ENCODE results near the gene E2F3. TPM values are rescaled to one million over a fixed set of nuclear protein-coding genes. Genes with fewer than 3 reads are reported as not detected.
A peak's percentile ranks its signal among the peaks of the same experiment; 100 is the strongest.

E2F3 gene
- polyA plus RNA-seq, 1 donor = 17.9 TPM

DNA sequence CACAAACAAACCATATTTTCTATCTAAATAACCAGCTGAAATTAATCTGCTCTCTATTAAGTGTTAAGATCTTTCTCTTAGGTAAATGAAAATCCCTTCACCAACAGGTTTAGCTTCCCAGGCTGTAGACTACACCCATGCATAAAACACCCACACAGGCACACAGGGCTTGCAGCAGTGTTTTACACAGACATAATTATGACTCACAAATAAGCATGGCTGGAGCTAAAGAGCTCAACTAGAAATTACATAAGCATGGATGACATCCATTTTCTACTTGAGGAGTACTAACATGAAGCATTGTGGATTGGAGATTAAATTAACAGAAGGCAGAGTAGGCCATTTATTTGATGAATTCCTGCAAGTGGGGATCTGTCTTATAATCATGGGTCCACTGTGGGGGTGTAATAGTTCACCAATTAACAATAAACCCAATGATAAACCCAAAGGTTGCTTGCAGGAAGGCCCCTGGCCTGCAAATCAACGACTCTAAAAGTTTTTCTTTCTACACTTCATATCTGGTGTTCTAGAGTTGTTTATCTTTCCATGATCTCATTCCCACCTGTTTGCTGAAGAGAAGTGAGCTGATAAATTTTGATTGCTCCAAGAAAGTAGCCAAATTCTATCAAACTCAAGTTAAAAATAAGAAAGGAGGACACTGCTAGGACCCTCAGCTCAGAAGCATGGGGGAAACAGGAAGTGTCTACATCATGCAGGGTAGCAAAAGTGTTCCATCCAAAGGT lies 33.8 kb upstream of the E2F3 start:
- WGBS (ENCODE audit: insufficient coverage, low lambda C conversion rate) = no CpG with 5 or more reads among the region's 1 CpG
- Histone ChIP-seq H3K9me3 (ENCODE audit: control insufficient read depth, low read depth, low read length) (no peaks in the 10 kb centered on the region), H3K36me3 (ENCODE audit: control insufficient read depth, insufficient read depth, low read length) (no peaks in the 10 kb centered on the region), H3K27me3 (ENCODE audit: control insufficient read depth, insufficient read depth, low read length) (no peaks in the 10 kb centered on the region), H3K27ac (ENCODE audit: low read length) (peak overlapping the region; percentile 88), H3K4me1 (ENCODE audit: control insufficient read depth, insufficient read depth, low read length) (peaks cover 30% of the 10 kb centered on the region), H3K4me3 (ENCODE audit: low read length) (no peak overlapping the region)
- DNase-seq = peak; percentile 16 to 63

DNA sequence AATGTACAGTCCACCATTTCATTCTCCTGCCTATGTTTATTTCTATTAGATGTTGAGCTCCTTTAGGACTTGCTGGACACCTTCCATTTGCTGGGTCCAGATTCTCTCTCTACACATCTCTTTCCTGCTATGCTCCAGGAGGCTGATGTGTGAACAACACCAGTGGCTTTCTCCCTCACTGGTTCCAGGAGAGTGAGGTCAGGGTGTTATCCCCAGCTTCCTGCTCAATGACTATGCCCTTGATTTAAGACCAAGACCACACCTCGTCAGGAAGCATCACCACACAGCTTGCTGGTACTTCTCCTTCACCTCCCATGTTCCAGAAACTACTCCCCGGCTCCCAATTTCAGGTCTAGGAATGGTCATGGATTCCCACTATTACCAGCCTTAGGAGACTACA lies 31.3 kb upstream of the E2F3 start:
- Histone ChIP-seq H3K27ac (ENCODE audit: low read length) (no peak overlapping the region), H3K4me1 (ENCODE audit: control insufficient read depth, insufficient read depth, low read length) (peaks cover 24% of the 10 kb centered on the region), H3K9me3 (ENCODE audit: control insufficient read depth, low read depth, low read length) (no peaks in the 10 kb centered on the region), H3K36me3 (ENCODE audit: control insufficient read depth, insufficient read depth, low read length) (no peaks in the 10 kb centered on the region), H3K4me3 (ENCODE audit: low read length) (no peak overlapping the region), H3K27me3 (ENCODE audit: control insufficient read depth, insufficient read depth, low read length) (no peaks in the 10 kb centered on the region)
- DNase-seq = no peak
- 80% methylated on average over 1 of the region's 2 CpGs for WGBS (ENCODE audit: insufficient coverage, low lambda C conversion rate)

GRCh38 chr6:20370801-20371200 lies 30.9 kb upstream of the E2F3 start:
- Histone ChIP-seq H3K9me3 (ENCODE audit: control insufficient read depth, low read depth, low read length) (no peaks in the 10 kb centered on the region), H3K36me3 (ENCODE audit: control insufficient read depth, insufficient read depth, low read length) (no peaks in the 10 kb centered on the region), H3K27ac (ENCODE audit: low read length) (no peak overlapping the region), H3K4me1 (ENCODE audit: control insufficient read depth, insufficient read depth, low read length) (peaks cover 24% of the 10 kb centered on the region), H3K27me3 (ENCODE audit: control insufficient read depth, insufficient read depth, low read length) (no peaks in the 10 kb centered on the region), H3K4me3 (ENCODE audit: low read length) (no peak overlapping the region)
- DNase-seq = no peak
- no CpG with 5 or more reads among the region's 4 CpGs for WGBS (ENCODE audit: insufficient coverage, low lambda C conversion rate)

GRCh38 chr6:20375436-20375835 lies 26.2 kb upstream of the E2F3 start:
- Histone ChIP-seq H3K9me3 (ENCODE audit: control insufficient read depth, low read depth, low read length) (no peaks in the 10 kb centered on the region), H3K27me3 (ENCODE audit: control insufficient read depth, insufficient read depth, low read length) (no peaks in the 10 kb centered on the region), H3K36me3 (ENCODE audit: control insufficient read depth, insufficient read depth, low read length) (no peaks in the 10 kb centered on the region), H3K4me3 (ENCODE audit: low read length) (no peak overlapping the region), H3K4me1 (ENCODE audit: control insufficient read depth, insufficient read depth, low read length) (peaks cover 9% of the 10 kb centered on the region), H3K27ac (ENCODE audit: low read length) (no peak overlapping the region)
- no CpG with 5 or more reads among the region's 3 CpGs for WGBS (ENCODE audit: insufficient coverage, low lambda C conversion rate)
- DNase-seq = no peak

DNA sequence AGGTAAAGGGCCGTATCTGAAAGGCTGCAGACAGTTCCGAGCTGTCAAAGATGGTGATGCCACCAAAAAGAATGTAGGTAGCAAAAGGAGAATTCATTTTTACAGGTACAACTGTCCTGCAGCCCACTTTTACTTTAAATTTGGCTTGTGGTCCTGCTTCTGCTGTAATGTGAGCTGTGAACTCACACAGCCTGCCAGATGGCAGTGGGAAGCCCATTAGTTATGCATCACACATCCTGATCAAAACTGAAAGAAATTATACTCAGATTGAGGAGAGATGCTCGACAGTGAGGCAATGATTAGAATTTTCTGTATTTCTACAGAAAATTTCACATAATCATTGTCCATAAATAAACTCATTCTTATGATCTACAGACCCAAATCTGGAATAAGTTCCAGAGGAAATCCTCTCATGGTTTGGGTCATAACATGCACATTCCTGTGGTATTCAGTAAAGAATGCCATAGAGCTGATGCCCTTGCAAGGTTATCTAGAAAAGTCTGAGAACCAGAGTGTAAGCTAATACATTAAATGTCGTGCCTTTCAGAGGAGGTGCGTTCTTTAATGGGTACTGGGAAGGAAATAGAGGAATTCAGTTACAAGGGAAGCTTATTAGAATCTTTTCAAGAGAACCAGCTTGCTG lies 23.9 kb upstream of the E2F3 start:
- WGBS (ENCODE audit: insufficient coverage, low lambda C conversion rate) = 35% methylated on average over 2 of the region's 5 CpGs
- H3K27ac ChIP-seq (ENCODE audit: low read length) = peak overlapping the region; percentile 47
- H3K4me1 ChIP-seq (ENCODE audit: control insufficient read depth, insufficient read depth, low read length) = peaks cover 9% of the 10 kb centered on the region
- DNase-seq = no peak
- H3K27me3 ChIP-seq (ENCODE audit: control insufficient read depth, insufficient read depth, low read length) = no peaks in the 10 kb centered on the region
- no peak overlapping the region for H3K4me3 ChIP-seq (ENCODE audit: low read length)
- H3K36me3 ChIP-seq (ENCODE audit: control insufficient read depth, insufficient read depth, low read length) = no peaks in the 10 kb centered on the region
- no peaks in the 10 kb centered on the region for H3K9me3 ChIP-seq (ENCODE audit: control insufficient read depth, low read depth, low read length)

DNA sequence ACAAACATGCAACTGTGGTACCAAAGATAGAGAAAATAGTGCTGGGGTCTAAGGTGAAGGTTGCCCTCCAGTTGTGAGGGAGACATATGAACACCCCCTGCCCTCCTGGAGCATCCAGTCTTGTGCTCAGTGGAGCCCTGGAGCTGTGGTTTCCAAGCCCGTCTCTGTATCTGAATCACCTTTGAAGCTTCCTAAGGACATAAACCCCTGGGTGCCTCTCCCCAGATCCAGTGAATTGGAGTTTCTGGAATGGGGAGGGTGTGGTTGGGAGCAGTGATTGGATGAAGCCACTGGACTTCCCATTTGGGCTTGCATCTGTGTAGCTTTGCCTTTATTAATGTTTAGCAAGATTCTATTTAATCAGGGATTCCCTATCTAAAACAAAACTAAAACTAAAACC lies 22.4 kb upstream of the E2F3 start:
- Histone ChIP-seq H3K9me3 (ENCODE audit: control insufficient read depth, low read depth, low read length) (no peaks in the 10 kb centered on the region), H3K4me1 (ENCODE audit: control insufficient read depth, insufficient read depth, low read length) (peaks cover 9% of the 10 kb centered on the region), H3K27ac (ENCODE audit: low read length) (peak overlapping the region; percentile 47), H3K36me3 (ENCODE audit: control insufficient read depth, insufficient read depth, low read length) (no peaks in the 10 kb centered on the region), H3K27me3 (ENCODE audit: control insufficient read depth, insufficient read depth, low read length) (no peaks in the 10 kb centered on the region), H3K4me3 (ENCODE audit: low read length) (no peak overlapping the region)
- WGBS (ENCODE audit: insufficient coverage, low lambda C conversion rate) = no CpG with 5 or more reads among the region's 1 CpG
- DNase-seq = peak in 1 of 2 donors; percentile 17

GRCh38 chr6:20386218-20386617 lies 15.5 kb upstream of the E2F3 start:
- Histone ChIP-seq H3K36me3 (ENCODE audit: control insufficient read depth, insufficient read depth, low read length) (no peaks in the 10 kb centered on the region), H3K4me3 (ENCODE audit: low read length) (no peak overlapping the region), H3K9me3 (ENCODE audit: control insufficient read depth, low read depth, low read length) (no peaks in the 10 kb centered on the region), H3K27me3 (ENCODE audit: control insufficient read depth, insufficient read depth, low read length) (no peaks in the 10 kb centered on the region), H3K4me1 (ENCODE audit: control insufficient read depth, insufficient read depth, low read length) (no peaks in the 10 kb centered on the region), H3K27ac (ENCODE audit: low read length) (no peak overlapping the region)
- DNase-seq = no peak
- no CpG with 5 or more reads among the region's 1 CpG for WGBS (ENCODE audit: insufficient coverage, low lambda C conversion rate)

- no peaks in the 10 kb centered on the region for H3K4me1 ChIP-seq (ENCODE audit: control insufficient read depth, insufficient read depth, low read length)
- H3K27me3 ChIP-seq (ENCODE audit: control insufficient read depth, insufficient read depth, low read length) = no peaks in the 10 kb centered on the region
- H3K4me3 ChIP-seq (ENCODE audit: low read length) = no peak overlapping the region
- no peak overlapping the region for H3K27ac ChIP-seq (ENCODE audit: low read length)
- H3K36me3 ChIP-seq (ENCODE audit: control insufficient read depth, insufficient read depth, low read length) = no peaks in the 10 kb centered on the region
- no peaks in the 10 kb centered on the region for H3K9me3 ChIP-seq (ENCODE audit: control insufficient read depth, low read depth, low read length)
- DNase-seq = no peak
- WGBS (ENCODE audit: insufficient coverage, low lambda C conversion rate) = 100% methylated on average over 1 of the region's 2 CpGs
Measured at GRCh38 chr6:20389066-20389465, 12.6 kb upstream of the E2F3 start.

DNA sequence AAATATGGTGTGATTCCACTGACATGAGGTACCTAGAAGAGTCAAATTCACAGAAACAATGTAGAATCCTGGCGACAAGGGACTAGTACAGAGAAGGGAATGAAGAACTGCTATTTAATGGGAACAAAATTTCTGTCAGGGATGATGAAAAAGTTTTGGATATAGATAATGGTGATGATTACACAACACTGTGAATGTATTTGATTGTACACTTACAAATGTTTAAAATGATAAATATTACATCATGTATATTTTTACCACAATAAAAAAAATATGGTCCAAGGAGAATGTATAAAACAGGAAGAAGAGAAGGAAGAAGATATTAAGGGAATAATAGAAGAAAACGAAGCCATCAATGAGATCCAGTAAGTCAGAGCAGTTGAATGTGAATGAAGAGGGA lies 8.4 kb upstream of the E2F3 start:
- Histone ChIP-seq H3K36me3 (ENCODE audit: control insufficient read depth, insufficient read depth, low read length) (no peaks in the 10 kb centered on the region), H3K27me3 (ENCODE audit: control insufficient read depth, insufficient read depth, low read length) (no peaks in the 10 kb centered on the region), H3K27ac (ENCODE audit: low read length) (no peak overlapping the region), H3K4me1 (ENCODE audit: control insufficient read depth, insufficient read depth, low read length) (no peaks in the 10 kb centered on the region), H3K9me3 (ENCODE audit: control insufficient read depth, low read depth, low read length) (no peaks in the 10 kb centered on the region), H3K4me3 (ENCODE audit: low read length) (no peak overlapping the region)
- no CpG with 5 or more reads among the region's 2 CpGs for WGBS (ENCODE audit: insufficient coverage, low lambda C conversion rate)
- DNase-seq = no peak

- Histone ChIP-seq H3K4me1 (ENCODE audit: control insufficient read depth, insufficient read depth, low read length) (peaks cover 7% of the 10 kb centered on the region), H3K4me3 (ENCODE audit: low read length) (no peak overlapping the region), H3K9me3 (ENCODE audit: control insufficient read depth, low read depth, low read length) (no peaks in the 10 kb centered on the region), H3K27ac (ENCODE audit: low read length) (no peak overlapping the region), H3K27me3 (ENCODE audit: control insufficient read depth, insufficient read depth, low read length) (no peaks in the 10 kb centered on the region), H3K36me3 (ENCODE audit: control insufficient read depth, insufficient read depth, low read length) (no peaks in the 10 kb centered on the region)
- no peak for DNase-seq
- WGBS (ENCODE audit: insufficient coverage, low lambda C conversion rate) = no CpG with 5 or more reads among the region's 2 CpGs
Measured at GRCh38 chr6:20399518-20399917, 2.2 kb upstream of the E2F3 start.
